Stomach (tissue), 9 donors: ENCODE results near the gene DCLK1. TPM values are rescaled to one million over a fixed set of nuclear protein-coding genes. Genes with fewer than 3 reads are reported as not detected.

Experiments used
- DNase-seq, 2 donors: peaks; one replicate each; pipeline versions ENCODE4 v3.0.0 to v3.0.0-alpha.2; 2013 to 2019
- H3K27ac ChIP-seq, 5 donors: fragments of 200-600 bp in 4 of 5; sonication (generic) in 4 of 5; one replicate each; pipeline ENCODE4 v1.5.1; 2013 to 2019; ENCODE audit warnings: mild to moderate bottlenecking in 1 of 5, moderate library complexity in 1 of 5
- H3K27me3 ChIP-seq, 3 donors: fragments of 200-600 bp; sonication (generic); one replicate each; pipeline ENCODE4 v1.5.1; 2017 to 2019; ENCODE audit warnings: mixed run types in 1 of 3
- H3K36me3 ChIP-seq, 4 donors: fragments of 200-600 bp; sonication (generic); 1 replicate in 3 of 4; 2 replicates in 1 of 4; pipeline ENCODE4 v1.5.1; 2016 to 2019
- H3K4me1 ChIP-seq, 4 donors: fragments of 200-600 bp; sonication (generic); one replicate each; pipeline ENCODE4 v1.5.1; 2016 to 2019
- H3K4me3 ChIP-seq, 4 donors: fragments of 200-600 bp; sonication (generic) in 3 of 4; one replicate each; pipeline ENCODE4 v1.5.1; 2016 to 2019; ENCODE audit warnings: mild to moderate bottlenecking in 1 of 4
- H3K9me3 ChIP-seq, 4 donors: fragments of 200-600 bp; sonication (generic); one replicate each; pipeline ENCODE4 v1.5.1; 2016 to 2019
- EP300 ChIP-seq: sonication (generic); formaldehyde crosslinking; IDR thresholded peaks from one replicate; pipeline ENCODE4 v1.6.1; 2017; ENCODE audit warnings: antibody characterized with exemption
- POLR2A ChIP-seq, 4 donors: fragments of 450-650 bp; IDR thresholded peaks; one replicate each; pipeline ENCODE4 v1.6.1; 2016; ENCODE audit warnings: antibody characterized with exemption in 4 of 4, control low read depth in 2 of 4, mild to moderate bottlenecking in 1 of 4, moderate library complexity in 1 of 4
- POLR2AphosphoS5 ChIP-seq, 3 donors: sonication (generic); formaldehyde crosslinking; IDR thresholded peaks; one replicate each; pipeline ENCODE4 v1.6.1; 2016; ENCODE audit warnings: antibody characterized with exemption in 3 of 3
- WGBS, 5 donors: extraction: QIAGEN DNeasy Blood & Tissue Kit in 3 of 5; methylation state at CpG; one replicate each; pipeline versions ENCODE4 v1.1.5 to v1.1.7; 2013 to 2018; 5-methylcytosine and 5-hydroxymethylcytosine counted together
- intact Hi-C: fragments of 100-400 bp; cut with DNase I; formaldehyde crosslinking; loops from one replicate; pipeline ENCODE4 v1.15.1; 2023; ENCODE audit warnings: low total_unique reads
- polyA plus RNA-seq, 3 donors: library from polyadenylated mRNA; stranded (reverse); fragments of 200-250 nt; gene quantifications; one replicate each; pipeline ENCODE4 v1.2.3, GENCODE V29; 2013
- total RNA-seq, 5 donors: library from RNA; depleted of rRNA; stranded (reverse); fragments of >200 nt; gene quantifications; one replicate each; pipeline versions ENCODE4 v1.1.0 to v1.2.3, GENCODE V29; 2014 to 2016
- TF ChIP-seq, protein P1 (sequence below), 7 experiments: fragments of 450-650 bp in 4 of 7; fragments of 200-600 bp in 3 of 7; sonication (generic) in 3 of 7; IDR thresholded peaks; one replicate each; pipeline ENCODE4 v1.5.1; 2016 to 2019; ENCODE audit warnings: antibody characterized with exemption in 7 of 7, control low read depth in 2 of 7, mild to moderate bottlenecking in 1 of 7
- donor health status: healthy with polysubstance abuse.
- donor health status: Bipolar disorder and iron deficiency.
- donor health status: healthy.

DCLK1 gene
- total and polyA plus RNA-seq, 8 donors, result 0.68 to 36.7 (median 4.1) TPM

DNA sequence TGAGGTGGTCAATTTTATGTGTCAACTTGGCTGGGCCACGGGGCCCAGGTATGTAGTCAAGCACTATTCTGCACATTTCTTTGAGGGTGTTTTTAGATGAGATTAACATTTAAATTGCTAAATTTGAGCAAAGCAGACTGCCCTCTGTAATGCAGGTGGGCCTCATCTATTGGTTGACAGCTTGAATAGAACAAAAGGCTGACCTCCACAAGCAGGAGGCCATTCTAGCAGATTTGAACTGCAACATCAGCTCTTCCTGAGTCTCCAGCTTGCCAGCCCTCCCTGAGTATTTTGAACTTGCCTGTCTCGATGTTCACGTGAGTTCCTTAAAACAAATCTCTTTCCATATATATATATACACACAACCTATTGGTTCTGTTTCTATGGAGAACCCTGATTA, 134.8 kb downstream of the DCLK1 start:
- Histone ChIP-seq H3K9me3 (no peaks in the 10 kb centered on the region), H3K4me3 (no peak overlapping the region), H3K27ac (no peak overlapping the region), H3K36me3 (no peaks in the 10 kb centered on the region), H3K4me1 (peaks cover 0 to 6% (median 0%) of the 10 kb centered on the region in 4 donors), H3K27me3 (no peaks in the 10 kb centered on the region)
- TF ChIP-seq EP300 (no peak), POLR2AphosphoS5 (IDR thresholded peaks at IDR 0.05) (no peak), POLR2A (IDR thresholded peaks at IDR 0.05) (no peak)
- TF ChIP-seq, protein P1, sequence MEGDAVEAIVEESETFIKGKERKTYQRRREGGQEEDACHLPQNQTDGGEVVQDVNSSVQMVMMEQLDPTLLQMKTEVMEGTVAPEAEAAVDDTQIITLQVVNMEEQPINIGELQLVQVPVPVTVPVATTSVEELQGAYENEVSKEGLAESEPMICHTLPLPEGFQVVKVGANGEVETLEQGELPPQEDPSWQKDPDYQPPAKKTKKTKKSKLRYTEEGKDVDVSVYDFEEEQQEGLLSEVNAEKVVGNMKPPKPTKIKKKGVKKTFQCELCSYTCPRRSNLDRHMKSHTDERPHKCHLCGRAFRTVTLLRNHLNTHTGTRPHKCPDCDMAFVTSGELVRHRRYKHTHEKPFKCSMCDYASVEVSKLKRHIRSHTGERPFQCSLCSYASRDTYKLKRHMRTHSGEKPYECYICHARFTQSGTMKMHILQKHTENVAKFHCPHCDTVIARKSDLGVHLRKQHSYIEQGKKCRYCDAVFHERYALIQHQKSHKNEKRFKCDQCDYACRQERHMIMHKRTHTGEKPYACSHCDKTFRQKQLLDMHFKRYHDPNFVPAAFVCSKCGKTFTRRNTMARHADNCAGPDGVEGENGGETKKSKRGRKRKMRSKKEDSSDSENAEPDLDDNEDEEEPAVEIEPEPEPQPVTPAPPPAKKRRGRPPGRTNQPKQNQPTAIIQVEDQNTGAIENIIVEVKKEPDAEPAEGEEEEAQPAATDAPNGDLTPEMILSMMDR (IDR thresholded peaks at IDR 0.05), result no peak
- intact Hi-C loops, result no loop called here
- DNase-seq, result no peak
- WGBS, 5 donors, result 80 to 87% (median 82%) methylated on average over 3 of the region's 3 CpGs

DNA sequence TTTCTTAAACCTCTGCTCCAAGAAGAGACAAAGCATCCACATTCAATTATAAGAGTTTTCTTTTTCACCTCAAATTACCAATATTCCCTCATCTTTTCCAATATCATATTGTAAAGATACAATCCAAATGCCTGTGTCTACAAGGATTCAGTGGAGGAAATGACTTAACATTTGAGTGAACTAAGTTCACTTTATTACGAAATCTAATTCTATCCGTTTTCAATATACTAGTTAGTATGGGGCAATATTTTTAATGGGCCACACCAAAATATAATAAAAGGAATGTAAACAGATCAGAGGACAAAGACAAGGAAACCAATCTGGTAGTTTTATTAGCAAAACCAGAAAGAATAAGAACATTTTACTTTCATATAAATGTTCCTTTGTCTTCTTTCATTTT, 136.0 kb downstream of the DCLK1 start:
- intact Hi-C loops, result no loop called here
- TF ChIP-seq, protein P1 (IDR thresholded peaks at IDR 0.05), result no peak
- TF ChIP-seq POLR2A (IDR thresholded peaks at IDR 0.05) (no peak), EP300 (no peak), POLR2AphosphoS5 (IDR thresholded peaks at IDR 0.05) (no peak)
- no peak for DNase-seq
- H3K9me3 ChIP-seq, result no peaks in the 10 kb centered on the region
- H3K4me1 ChIP-seq, result peaks cover 0 to 6% (median 0%) of the 10 kb centered on the region in 4 donors
- H3K27me3 ChIP-seq, result no peaks in the 10 kb centered on the region
- no peak overlapping the region for H3K27ac ChIP-seq
- no peak overlapping the region for H3K4me3 ChIP-seq
- WGBS, 5 donors, result 54 to 76% (median 58%) methylated on average over 2 of the region's 2 CpGs
- H3K36me3 ChIP-seq, result no peaks in the 10 kb centered on the region

DNA sequence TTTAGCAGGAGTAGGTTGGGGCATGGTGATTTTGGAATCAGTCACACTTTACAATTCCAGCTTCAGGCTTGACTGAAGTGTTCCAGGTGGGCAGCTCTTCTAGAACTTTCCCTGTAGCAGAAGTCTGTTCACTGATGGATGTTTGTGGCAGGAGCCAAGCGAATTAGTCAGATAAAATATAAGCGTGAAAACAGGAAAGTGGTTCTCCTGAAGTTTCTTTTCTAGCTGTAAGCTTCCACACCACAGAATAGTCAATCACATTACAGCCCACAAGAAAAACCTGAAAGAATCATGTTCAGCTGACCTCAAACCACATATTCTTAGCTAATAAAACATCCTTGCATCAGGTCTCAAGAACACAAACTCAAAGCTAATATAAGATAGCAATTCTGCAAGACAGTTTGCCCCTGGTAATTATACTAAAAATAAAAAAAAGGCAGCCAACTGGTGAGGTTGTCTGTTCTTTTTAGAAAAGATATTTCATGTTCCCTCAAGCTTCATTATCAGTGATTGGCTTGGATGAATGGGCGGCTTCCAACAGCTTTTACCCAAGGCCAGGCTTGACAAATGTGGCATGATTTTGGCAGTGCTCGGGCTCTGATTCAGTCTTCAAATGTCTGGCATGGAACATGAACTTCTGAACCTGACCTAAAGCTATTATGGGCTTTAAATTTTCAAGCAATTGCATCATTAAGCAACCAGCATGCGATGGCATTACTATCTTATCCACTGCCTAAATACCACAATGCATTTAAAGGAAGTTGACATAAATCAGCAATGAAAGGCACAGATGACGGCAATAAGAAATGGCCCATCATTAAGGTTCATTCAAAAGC, 136.8 kb downstream of the DCLK1 start:
- peaks cover 0 to 6% (median 0%) of the 10 kb centered on the region in 4 donors for H3K4me1 ChIP-seq
- no peak overlapping the region for H3K27ac ChIP-seq
- peak in 1 of 2 donors; percentile 46 for DNase-seq
- intact Hi-C loops, result no loop called here
- no peaks in the 10 kb centered on the region for H3K27me3 ChIP-seq
- H3K4me3 ChIP-seq, result no peak overlapping the region
- WGBS, 5 donors, result 55 to 74% (median 70%) methylated on average over 6 of the region's 6 CpGs
- TF ChIP-seq, protein P1 (IDR thresholded peaks at IDR 0.05), result no peak
- TF ChIP-seq POLR2A (IDR thresholded peaks at IDR 0.05) (no peak), POLR2AphosphoS5 (IDR thresholded peaks at IDR 0.05) (no peak), EP300 (no peak)
- H3K9me3 ChIP-seq, result no peaks in the 10 kb centered on the region
- no peaks in the 10 kb centered on the region for H3K36me3 ChIP-seq

DNA sequence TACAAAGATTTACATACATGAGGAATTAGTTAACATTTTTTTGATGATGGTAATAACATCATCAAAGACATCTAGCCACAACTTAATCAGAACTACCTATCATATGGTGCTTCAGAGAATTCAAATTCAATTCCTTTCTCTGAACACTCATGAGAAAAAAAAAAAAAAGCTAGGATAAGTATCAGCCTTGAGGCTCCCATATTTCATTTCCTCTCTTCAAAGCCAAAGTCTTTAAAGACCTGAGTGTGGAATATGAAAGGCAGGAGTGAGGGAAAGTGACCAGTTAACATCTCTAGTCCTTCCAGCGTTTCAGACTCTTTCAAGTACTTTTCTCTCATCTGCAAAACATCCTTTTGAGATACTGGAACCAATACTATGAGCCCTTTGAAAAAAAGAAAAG, 137.5 kb downstream of the DCLK1 start:
- Histone ChIP-seq H3K4me1 (peaks cover 0 to 6% (median 0%) of the 10 kb centered on the region in 4 donors), H3K27ac (no peak overlapping the region), H3K9me3 (no peaks in the 10 kb centered on the region), H3K4me3 (no peak overlapping the region), H3K27me3 (no peaks in the 10 kb centered on the region), H3K36me3 (no peaks in the 10 kb centered on the region)
- no peak for DNase-seq
- 36 to 79% (median 50%) methylated on average over 1 of the region's 1 CpG for WGBS, 5 donors
- TF ChIP-seq POLR2AphosphoS5 (IDR thresholded peaks at IDR 0.05), result no peak
- TF ChIP-seq EP300, result no peak
- TF ChIP-seq, protein P1 (IDR thresholded peaks at IDR 0.05), result no peak
- no peak for TF ChIP-seq POLR2A (IDR thresholded peaks at IDR 0.05)
- intact Hi-C loops, result no loop called here
